GM21360 (cell line): ENCODE measurements around the gene PPFIBP1.
"Not testable (repeated sequence)": the region's sequence is repeated elsewhere in the genome, so short reads cannot be mapped to it uniquely, and the experiment has no call there.

Source experiments
- ATAC-seq: cut with Tn5 transposase; IDR thresholded peaks from one replicate; pipeline ENCODE4 v1.9.1; 2021; ENCODE audit warnings: mild to moderate bottlenecking, moderate library complexity; ENCODE audit not compliant: unreplicated experiment

PPFIBP1 gene

DNA sequence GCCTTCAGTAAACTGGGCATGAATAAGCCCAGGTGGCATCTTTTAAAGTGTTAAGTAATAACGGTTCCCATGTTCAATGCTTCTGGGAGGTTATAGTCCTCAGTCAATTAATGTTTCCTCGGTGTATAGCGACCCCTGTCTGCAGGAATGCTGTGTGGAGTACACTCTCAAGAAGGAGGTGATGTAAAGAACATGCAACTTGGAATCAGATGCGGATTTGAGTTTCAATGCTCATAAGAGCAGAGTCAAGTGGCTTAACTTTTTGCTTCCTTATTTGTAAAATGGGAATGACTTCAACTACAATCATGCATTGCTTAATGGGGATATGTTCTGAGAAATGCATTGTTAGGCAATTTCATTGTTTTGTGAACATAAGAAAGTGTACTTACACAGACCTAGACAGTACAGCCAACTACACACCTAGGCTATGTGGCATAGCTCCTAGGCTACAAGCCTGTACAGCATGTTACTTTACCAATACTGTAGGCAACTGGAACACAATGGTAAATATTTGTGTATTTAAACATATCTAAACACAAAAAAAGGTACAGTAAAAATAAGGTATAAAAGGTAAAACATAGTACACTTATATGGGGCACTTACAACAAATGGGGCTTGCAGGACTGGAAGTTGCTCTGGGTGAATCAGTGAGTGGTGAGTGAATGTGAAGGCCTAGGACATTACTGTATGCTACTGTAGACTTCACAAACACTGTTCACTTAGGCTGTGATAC, 179.9 kb downstream of the PPFIBP1 start:
- ATAC-seq = peak; percentile 94

DNA sequence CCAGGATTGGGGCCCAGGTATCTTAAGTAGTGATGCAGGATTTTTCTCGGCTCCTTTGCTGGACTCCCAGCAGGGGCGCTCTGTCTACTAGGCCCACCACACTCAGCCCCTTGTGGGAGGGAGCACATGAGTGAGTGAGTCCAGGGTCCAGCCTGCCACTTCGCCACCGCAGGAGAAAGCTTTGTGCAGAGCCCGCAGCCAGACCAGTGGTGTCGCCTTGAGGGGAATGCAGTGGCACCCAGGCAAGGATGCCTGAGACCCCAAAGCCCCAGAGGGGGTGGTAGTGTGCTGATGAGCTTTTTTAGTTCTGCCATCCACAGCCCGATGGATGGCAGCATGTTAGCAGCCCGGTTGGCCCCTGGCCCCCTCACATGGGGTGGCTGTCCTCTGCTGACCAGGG, 181.3 kb downstream of the PPFIBP1 start:
- no peak for ATAC-seq

DNA sequence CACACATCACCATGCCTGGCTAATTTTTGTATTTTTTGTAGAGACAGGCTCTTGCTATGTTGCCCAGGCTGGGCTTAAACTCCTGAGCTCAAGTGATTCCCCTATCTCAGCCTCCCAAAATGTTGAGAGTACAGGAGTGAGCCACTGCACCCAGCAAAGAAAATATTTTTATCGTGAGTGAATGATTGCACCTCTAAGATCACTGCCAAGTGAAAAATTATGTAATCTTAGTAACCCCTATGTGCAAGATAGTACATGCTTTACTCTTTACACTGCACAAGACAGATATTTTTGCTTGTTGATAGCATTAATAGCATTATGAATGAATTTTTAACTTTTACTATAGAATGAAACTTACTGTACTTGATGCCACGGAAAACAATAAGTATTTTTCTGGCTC, 183.2 kb downstream of the PPFIBP1 start:
- no peak for ATAC-seq

DNA sequence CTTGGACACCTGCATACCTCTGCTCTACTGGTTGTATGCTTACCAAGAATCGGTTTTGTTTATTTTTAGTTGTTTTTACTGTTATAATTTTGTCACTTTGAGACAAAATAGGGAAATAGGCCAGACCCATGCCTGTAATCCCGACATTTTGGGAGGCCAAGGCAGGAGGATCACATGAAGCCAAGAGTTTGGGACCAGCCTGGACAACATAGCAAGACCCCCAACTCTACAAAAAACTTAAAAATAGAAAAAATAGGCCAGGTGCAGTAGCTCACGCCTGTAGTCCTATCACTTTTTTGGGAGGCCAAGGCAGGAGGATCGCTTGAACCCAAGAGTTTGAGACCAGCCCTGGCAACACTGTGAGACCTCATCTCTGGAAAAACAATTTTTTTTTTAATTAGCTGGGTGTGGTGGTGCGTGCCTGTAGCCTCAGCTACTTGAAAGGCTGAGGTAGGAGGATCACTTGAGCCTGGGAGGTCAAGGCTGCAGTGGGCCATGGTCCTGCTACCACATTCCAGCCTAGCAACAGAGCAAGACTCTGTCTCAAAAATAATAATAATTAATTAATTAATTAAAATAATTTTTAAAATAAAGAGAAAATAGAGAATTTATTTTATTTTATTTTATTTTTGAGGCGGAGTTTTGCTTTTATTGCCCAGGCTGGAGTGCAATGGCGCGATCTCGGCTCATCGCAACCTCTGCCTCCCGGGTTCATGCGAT, 185.4 kb downstream of the PPFIBP1 start:
- no peak for ATAC-seq

DNA sequence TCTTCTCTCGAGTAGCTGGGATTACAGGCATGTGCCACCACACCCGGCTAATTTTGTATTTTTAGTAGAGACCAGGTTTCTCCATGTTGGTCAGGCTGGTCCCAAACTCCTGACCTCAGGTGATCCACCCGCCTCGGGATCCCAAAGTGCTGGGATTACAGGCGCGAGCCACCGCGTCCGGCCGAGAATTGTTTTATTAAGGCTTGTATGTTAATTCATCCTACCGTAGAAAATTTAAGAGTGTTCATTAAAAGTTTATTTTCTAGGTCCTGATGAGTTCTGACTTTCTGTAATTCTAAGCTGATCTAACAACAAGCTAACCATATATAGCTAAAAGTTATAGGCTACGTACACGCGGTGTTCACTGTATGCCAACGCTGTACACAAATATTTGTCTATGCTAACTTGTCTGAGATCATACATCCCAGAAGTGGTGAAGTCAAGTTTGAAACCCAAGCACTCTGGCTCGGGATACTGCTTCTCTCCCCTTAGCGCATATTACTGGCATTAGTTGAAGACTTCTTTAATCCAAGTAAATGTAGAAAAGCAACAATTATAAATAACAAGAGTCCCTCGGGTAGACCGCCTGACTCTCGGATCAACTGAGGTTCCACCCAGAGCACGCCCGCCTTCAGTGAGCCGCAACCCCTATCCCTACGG, 186.1 kb downstream of the PPFIBP1 start:
- peak; percentile 33 for ATAC-seq

DNA sequence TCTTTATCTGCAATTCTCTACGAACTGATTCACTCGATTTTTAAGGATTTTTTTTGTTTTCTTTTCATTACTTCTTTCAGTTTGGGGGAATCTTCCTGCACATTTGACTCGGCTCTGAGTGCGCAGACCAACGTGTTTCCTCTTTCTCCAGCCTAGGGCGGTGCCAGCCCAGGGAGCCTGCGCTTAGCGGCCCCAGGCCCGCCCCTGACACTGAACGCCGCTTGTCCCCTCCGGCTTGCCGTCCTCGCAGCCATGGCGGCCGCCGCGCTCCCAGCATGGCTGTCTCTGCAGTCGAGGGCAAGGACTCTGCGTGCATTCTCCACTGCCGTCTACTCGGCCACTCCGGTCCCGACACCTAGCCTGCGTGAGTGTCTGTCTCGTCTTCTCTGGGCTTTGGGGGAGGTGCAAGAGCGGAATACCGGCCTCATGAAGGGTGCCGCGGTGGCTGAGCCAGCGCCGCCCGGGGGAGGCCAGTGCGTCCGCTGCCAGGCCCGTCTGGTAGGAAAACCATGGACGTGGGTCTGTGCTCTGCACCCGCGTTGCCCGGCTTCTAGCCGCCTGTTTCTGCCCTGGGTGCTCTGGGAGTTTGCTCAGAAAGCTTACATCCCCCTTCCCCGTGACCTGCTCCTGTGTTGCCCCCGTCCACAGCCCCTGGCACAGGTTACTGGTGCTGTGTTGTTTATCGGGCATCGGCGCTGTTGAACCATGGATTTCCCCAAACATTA, 186.7 kb downstream of the PPFIBP1 start, which contains the start of gene MRPS35:
TSS of gene MRPS35 (plus strand) at position 241 of the 725 bp plus-strand sequence. CDS start at position 253, 12 bp downstream.
- ATAC-seq = peak; percentile 90

DNA sequence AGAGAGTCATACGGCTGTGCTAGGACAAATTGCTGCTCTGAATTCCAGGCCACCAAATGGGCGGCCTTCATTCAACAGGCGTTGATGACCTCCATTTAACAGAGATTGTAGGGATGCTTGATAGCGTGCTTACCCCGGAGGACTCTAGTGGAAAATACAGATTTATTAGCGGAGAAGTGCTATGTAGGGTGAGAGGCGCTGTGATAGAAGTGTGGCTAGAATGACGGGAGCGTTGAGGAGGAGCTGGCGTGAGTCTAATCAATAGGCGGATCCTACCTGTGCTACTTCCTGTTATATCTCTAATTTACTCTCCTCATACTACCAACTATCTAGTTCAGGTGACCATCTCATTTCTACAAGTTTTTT, 187.3 kb downstream of the PPFIBP1 start:
- ATAC-seq = peak; percentile 19

DNA sequence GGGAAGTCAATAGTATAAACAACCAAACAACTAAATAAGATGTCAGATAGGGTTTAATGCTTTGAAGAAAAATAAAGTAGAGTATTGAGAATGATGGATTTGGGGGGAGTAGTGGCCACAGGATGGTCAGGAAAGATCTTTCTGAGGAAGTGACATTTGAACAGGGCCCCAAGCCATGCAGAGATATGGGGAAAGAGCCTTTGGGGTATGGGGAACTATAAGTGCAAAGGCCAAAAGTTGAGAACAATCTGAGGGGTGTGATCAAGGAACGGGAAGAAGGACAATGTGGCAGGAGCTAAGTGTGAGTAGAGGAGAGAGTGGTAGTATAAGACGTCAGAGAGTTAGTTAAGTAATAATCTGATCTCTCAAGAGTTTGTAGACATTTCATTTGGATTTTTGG, 188.0 kb downstream of the PPFIBP1 start:
- ATAC-seq = no peak

DNA sequence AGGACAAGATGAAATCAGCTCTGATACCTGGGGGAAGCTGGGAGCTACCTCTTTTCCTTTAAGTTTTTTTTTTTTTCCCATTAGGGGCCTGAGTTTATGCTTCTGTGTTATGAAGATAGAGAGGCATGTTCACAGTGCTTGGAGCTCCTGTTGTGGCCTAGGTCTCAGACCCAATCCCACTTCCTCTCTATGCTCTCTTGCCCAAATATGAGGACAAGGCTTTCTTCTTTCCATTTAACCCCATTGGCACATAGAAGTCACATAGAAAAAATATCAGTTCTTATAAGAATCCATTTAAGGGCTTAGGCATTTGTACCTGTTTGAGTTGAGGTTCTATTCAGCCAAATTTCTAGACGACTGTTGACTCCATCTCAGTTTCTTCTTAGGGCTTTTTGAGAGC, 199.2 kb downstream of the PPFIBP1 start:
- ATAC-seq = no peak

DNA sequence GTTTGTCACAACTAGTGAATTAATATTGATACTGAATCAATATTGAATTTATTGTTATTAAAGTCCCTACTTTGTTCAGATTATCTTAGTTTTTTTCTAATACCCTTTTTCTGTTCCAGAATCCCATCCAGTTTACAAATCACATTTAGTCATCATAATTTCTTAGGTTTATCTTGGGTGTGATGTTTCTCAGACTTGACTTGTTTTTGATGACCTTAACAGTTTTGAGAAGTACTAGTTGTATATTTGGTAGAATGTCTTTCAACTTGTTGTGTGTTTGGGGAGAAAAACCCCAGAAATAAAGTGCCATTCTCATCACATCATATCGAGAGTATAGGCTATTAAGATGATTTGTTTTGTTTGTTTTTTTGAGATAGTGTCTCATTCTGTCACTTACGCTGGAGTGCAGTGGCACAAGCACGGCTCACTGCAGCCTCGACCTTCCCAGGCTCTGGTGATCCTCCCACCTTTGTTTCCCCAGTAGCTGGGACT, 206.1 kb downstream of the PPFIBP1 start:
- no peak for ATAC-seq

DNA sequence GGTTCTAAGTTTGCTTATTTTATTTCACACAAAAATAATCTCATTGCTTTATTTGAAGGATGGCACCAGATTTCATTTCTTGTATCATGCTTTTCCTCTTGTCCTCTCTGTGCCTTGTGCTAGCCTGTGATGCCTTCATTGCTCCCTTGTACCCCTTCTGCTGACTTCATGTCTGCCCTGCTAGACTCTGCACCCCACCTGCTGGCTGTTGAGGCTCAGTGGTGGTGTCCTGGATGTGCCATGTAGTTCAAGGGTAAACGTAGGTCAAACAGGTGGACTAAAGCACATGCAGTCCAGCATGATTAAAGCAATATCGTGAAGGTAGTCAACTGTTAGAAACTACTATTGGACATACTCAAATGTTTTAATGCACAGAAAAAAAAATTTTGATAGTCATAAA, 208.3 kb downstream of the PPFIBP1 start:
- no peak for ATAC-seq

DNA sequence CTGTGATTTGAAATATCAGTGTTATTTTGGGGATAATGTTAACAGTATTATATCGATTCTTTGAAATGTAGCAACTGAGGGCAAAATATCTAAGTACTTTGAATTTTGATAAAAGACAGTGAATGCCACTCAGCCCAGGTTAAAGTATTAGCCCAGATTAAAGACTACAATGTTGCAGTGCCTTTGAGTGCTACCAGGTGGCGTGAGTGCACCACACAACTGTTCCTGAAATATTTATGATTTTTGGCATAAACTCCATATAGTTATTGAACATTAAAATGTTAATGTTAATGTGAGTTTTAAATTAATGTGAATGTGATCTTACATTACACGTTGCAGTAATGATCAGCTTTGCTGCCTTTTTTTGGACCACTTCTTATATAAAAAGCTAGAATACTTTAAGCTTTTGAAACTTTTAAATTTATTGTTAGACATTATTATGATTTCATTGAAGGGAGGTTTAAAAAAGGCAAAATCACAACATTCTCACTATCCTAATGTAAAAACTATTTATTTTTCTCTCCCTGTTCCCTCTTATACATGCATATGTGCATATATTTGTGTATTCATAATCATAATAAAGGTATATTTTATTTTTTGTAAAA, 209.1 kb downstream of the PPFIBP1 start:
- ATAC-seq = peak; percentile 82

DNA sequence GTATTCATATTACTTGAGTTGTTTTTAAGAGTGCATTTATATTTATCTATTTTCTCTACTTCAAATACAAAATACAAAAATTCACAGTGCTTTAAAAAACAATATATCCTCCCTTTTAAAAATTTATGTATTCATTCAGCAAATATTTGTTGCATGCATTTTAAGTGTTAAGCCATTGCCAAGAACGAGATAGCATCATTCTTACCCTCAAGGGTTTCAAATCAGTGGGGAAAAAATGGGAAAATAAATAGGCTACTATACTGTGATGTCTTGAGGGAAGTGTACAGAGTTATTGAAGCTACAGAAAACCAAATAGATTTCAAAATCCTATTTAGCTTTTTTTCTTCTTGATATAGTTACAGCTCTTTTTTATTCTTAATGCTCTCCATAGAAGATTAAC, 209.8 kb downstream of the PPFIBP1 start:
- no peak for ATAC-seq

DNA sequence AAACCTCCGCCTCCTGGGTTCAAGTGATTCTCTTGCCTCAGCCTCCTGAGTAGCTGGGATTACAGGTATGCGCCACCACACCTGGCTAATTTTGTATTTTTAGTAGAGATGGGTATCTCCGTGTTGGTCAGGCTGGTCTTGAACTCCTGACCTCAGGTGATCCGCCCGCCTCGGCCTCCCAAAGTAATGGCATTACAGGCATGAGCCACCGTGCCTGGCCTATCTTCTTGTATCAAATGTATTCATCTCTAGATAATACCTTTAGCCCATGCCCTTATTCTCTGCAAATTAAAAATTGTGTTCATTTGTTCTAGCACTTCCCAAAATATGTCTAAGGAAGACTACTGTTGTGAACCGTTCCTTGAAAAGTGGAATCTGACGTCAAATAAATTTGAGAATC, 210.3 kb downstream of the PPFIBP1 start:
- ATAC-seq = not testable (repeated sequence)

DNA sequence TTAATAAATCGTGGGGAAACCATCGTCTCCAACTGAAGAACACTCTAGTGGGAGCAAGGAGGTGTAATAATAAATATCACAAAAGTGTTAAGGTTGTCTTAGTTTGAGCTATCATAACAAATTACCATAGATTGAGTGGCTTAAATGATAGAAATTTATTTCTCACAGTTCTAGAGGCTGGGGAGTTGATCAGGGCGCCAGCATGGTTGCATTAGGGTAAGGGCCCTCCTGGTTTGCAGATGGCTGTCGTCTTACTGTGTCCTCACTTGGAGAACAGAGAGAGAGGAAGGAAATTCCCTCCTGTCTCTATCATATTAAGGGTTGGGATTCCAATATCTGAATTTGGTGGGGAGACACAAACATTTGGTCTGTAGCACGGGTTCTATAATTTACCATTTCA, 219.6 kb downstream of the PPFIBP1 start:
- no peak for ATAC-seq
